ENCODE data around the gene ZBTB39. TPM values are rescaled to one million over a fixed set of nuclear protein-coding genes. Genes with fewer than 3 reads are reported as not detected.

Gene ZBTB39
- total and polyA plus RNA-seq, 2 of the 13 experiments (the other 11 are each of a cell fraction or from before 2014, with no cell fraction given), result 6.5 to 6.9 TPM

DNA sequence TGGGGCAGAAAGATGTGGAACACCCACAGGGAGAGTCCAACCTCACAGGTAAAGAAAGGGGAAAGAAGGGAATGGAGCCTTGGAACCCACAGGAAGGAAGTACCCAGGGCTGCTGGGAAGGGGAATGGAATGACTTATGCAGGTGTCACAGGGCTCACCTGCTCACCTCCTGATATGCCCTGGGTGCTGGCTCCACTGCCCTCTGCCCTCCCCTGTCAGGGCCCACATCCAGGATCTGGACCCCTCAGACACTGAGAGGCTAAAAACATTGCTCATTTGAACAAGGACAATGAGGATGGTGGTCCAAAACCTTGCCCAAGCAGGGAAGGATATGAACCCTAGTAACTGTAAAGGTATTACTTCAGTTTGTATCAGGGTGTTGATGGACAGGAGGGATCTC is 19.3 kb downstream of the ZBTB39 start:
- intact Hi-C loops (cut with micrococcal nuclease; ENCODE audit: unreplicated experiment), result loop anchor here (1.0 to 5.0 kb wide), 3 partner anchors 40 to 225 kb away; partner anchors contain the start of gene HSD17B6
- FAIRE-seq, result no peak

More for the DNA sequence above, 19.3 kb downstream of the ZBTB39 start:
- Histone ChIP-seq H3K4me3 (replicated peaks in 1 of 3; ENCODE audit: insufficient read depth in 1 of 3, low read depth in 2 of 3, low read length in 3 of 3) (no peak overlapping the region), H3K4me2 (ENCODE audit: low read depth, low read length) (no peak overlapping the region), H3K9me3 (ENCODE audit: low read length) (no peaks in the 10 kb centered on the region), H3K27ac (ENCODE audit: extremely low read length, insufficient read depth, low read length) (no peak overlapping the region), H2AFZ (ENCODE audit: low read length) (no peak overlapping the region), H3K79me2 (ENCODE audit: insufficient read depth, low read length) (no peaks in the 10 kb centered on the region), H4K20me1 (ENCODE audit: insufficient read depth, low read length) (no peaks in the 10 kb centered on the region), H3K9ac (ENCODE audit: insufficient read depth, low read depth, low read length) (no peak overlapping the region), H3K27me3 (ENCODE audit: control insufficient read depth in 1 of 2, insufficient read depth in 2 of 2, low read length in 2 of 2) (no peaks in the 10 kb centered on the region; a peak in 1 of 5 replicates), H3K36me3 (replicated peaks in 1 of 2; ENCODE audit: control insufficient read depth in 1 of 2, insufficient read depth in 2 of 2, low read length in 2 of 2) (no peaks in the 10 kb centered on the region), H3K4me1 (ENCODE audit: insufficient read depth, low read length) (peaks cover 10% of the 10 kb centered on the region; the same call in 1 of the 2 replicates)
- no peak for DNase-seq (ENCODE audit: low spot score)
- no peak for TF ChIP-seq NCOA1 (CRISPR knock-in tag; IDR thresholded peaks at IDR 0.05)
- no peak for TF ChIP-seq CSRNP2 (CRISPR knock-in tag; conservative IDR thresholded peaks at IDR 0.05; ENCODE audit: low read depth)
- TF ChIP-seq ZIK1 (CRISPR knock-in tag; IDR thresholded peaks at IDR 0.05; ENCODE audit: borderline replicate concordance, low read depth), result no peak
- no peak for TF ChIP-seq ZNF597 (CRISPR knock-in tag; IDR thresholded peaks at IDR 0.05)
- TF ChIP-seq ZMYM4 (CRISPR knock-in tag; IDR thresholded peaks at IDR 0.05), result no peak
- no peak for TF ChIP-seq KDM5B (CRISPR knock-in tag; IDR thresholded peaks at IDR 0.05; ENCODE audit: borderline replicate concordance)
- no peak for TF ChIP-seq SMC3 (IDR thresholded peaks at IDR 0.05; ENCODE audit: low read length)
- TF ChIP-seq XRCC5 (optimal IDR thresholded peaks at IDR 0.05; ENCODE audit: low read length), result no peak
- TF ChIP-seq HOMEZ (CRISPR knock-in tag; IDR thresholded peaks at IDR 0.05; ENCODE audit: low read depth), result no peak
- no peak for TF ChIP-seq ZNF572 (CRISPR knock-in tag; IDR thresholded peaks at IDR 0.05)
- no peak for TF ChIP-seq POLR2AphosphoS2 (IDR thresholded peaks at IDR 0.05; ENCODE audit: low read depth, low read length)
- in situ Hi-C loops (cut with HindIII; ENCODE audit: extremely low pct_ligation_motif_present, low pct_unique_long_range_greater_than_20kb), result loop anchor here (5.0 kb wide), 3 partner anchors 40 to 230 kb away; no protein-coding TSS in a partner anchor
- ChIA-PET POLR2A (no interaction called here), CTCF (ENCODE audit: low intra/inter-chr PET ratio, low total read pairs) (interaction anchor here (0.9 to 3.5 kb wide), 5 partner anchors 14 to 230 kb away, joined by 3 to 37 read pairs (median 5); partner anchors contain the start of gene HSD17B6)
- BruUV-seq (replicated peaks), result no TSS peak
- no peak for ATAC-seq
